DOHH2 (cell line): ENCODE data around the gene HMX3.

Experiments
- CTCF ChIP-seq: fragments of 200-600 bp; sonication (generic); IDR thresholded peaks from one replicate; pipeline ENCODE4 v1.5.1; 2014; ENCODE audit warnings: antibody characterized with exemption, mild to moderate bottlenecking, low read depth, low read length; ENCODE audit not compliant: poor library complexity, severe bottlenecking
- EZH2phosphoT487 ChIP-seq: fragments of 200-600 bp; sonication (generic); IDR thresholded peaks from 2 replicates; pipeline ENCODE4 v1.6.1; 2017; ENCODE audit warnings: borderline replicate concordance, mild to moderate bottlenecking, antibody characterized with exemption, low read length, moderate library complexity, mixed read lengths

GRCh38 chr10:123160311-123160980, 24.7 kb downstream of the HMX3 start:
- TF ChIP-seq CTCF (no peak), EZH2phosphoT487 (no peak)
